Measurements from ENCODE around the gene CD163L1.
"Not testable (repeated sequence)": the region's sequence is repeated elsewhere in the genome, so short reads cannot be mapped to it uniquely, and the experiment has no call there.

The CD163L1 gene

GRCh38 chr12:7352661-7353060, 91.3 kb downstream of the CD163L1 start:
- Histone ChIP-seq H3K36me3 (ENCODE audit: control insufficient read depth, insufficient read depth, low read length) (no peaks in the 10 kb centered on the region), H3K4me3 (ENCODE audit: low read length) (no peak overlapping the region), H3K9ac (ENCODE audit: low read length) (no peak overlapping the region), H3K27me3 (ENCODE audit: control insufficient read depth, insufficient read depth, low read length) (no peaks in the 10 kb centered on the region), H3K9me3 (ENCODE audit: control insufficient read depth, low read length) (no peaks in the 10 kb centered on the region), H3K4me1 (ENCODE audit: control insufficient read depth, insufficient read depth, low read length) (no peaks in the 10 kb centered on the region)

GRCh38 chr12:7351177-7351576, 92.8 kb downstream of the CD163L1 start:
- no peaks in the 10 kb centered on the region for H3K4me1 ChIP-seq (ENCODE audit: control insufficient read depth, insufficient read depth, low read length)
- H3K27me3 ChIP-seq (ENCODE audit: control insufficient read depth, insufficient read depth, low read length): no peaks in the 10 kb centered on the region
- H3K9me3 ChIP-seq (ENCODE audit: control insufficient read depth, low read length): no peaks in the 10 kb centered on the region
- no peak overlapping the region for H3K9ac ChIP-seq (ENCODE audit: low read length)
- no peaks in the 10 kb centered on the region for H3K36me3 ChIP-seq (ENCODE audit: control insufficient read depth, insufficient read depth, low read length)
- no peak overlapping the region for H3K4me3 ChIP-seq (ENCODE audit: low read length)

- no peaks in the 10 kb centered on the region for H3K36me3 ChIP-seq (ENCODE audit: control insufficient read depth, insufficient read depth, low read length)
- no peaks in the 10 kb centered on the region for H3K9me3 ChIP-seq (ENCODE audit: control insufficient read depth, low read length)
- H3K27me3 ChIP-seq (ENCODE audit: control insufficient read depth, insufficient read depth, low read length): no peaks in the 10 kb centered on the region
- no peak overlapping the region for H3K9ac ChIP-seq (ENCODE audit: low read length)
- H3K4me3 ChIP-seq (ENCODE audit: low read length): no peak overlapping the region
- no peaks in the 10 kb centered on the region for H3K4me1 ChIP-seq (ENCODE audit: control insufficient read depth, insufficient read depth, low read length)
These were observed 94.5 kb downstream of the CD163L1 start for GRCh38 chr12:7349418-7349817.

- Histone ChIP-seq H3K9ac (ENCODE audit: low read length) (no peak overlapping the region), H3K9me3 (ENCODE audit: control insufficient read depth, low read length) (no peaks in the 10 kb centered on the region), H3K4me3 (ENCODE audit: low read length) (no peak overlapping the region), H3K4me1 (ENCODE audit: control insufficient read depth, insufficient read depth, low read length) (no peaks in the 10 kb centered on the region), H3K27me3 (ENCODE audit: control insufficient read depth, insufficient read depth, low read length) (no peaks in the 10 kb centered on the region), H3K36me3 (ENCODE audit: control insufficient read depth, insufficient read depth, low read length) (no peaks in the 10 kb centered on the region)
These were observed 97.3 kb downstream of the CD163L1 start for GRCh38 chr12:7346551-7347225.

GRCh38 chr12:7344833-7345606, 98.9 kb downstream of the CD163L1 start:
- no peaks in the 10 kb centered on the region for H3K27me3 ChIP-seq (ENCODE audit: control insufficient read depth, insufficient read depth, low read length)
- H3K4me1 ChIP-seq (ENCODE audit: control insufficient read depth, insufficient read depth, low read length): no peaks in the 10 kb centered on the region
- no peaks in the 10 kb centered on the region for H3K36me3 ChIP-seq (ENCODE audit: control insufficient read depth, insufficient read depth, low read length)
- H3K4me3 ChIP-seq (ENCODE audit: low read length): no peak overlapping the region
- H3K9ac ChIP-seq (ENCODE audit: low read length): no peak overlapping the region
- H3K9me3 ChIP-seq (ENCODE audit: control insufficient read depth, low read length): no peaks in the 10 kb centered on the region

- H3K9ac ChIP-seq (ENCODE audit: low read length): no peak overlapping the region
- no peaks in the 10 kb centered on the region for H3K4me1 ChIP-seq (ENCODE audit: control insufficient read depth, insufficient read depth, low read length)
- no peaks in the 10 kb centered on the region for H3K36me3 ChIP-seq (ENCODE audit: control insufficient read depth, insufficient read depth, low read length)
- no peaks in the 10 kb centered on the region for H3K27me3 ChIP-seq (ENCODE audit: control insufficient read depth, insufficient read depth, low read length)
- H3K4me3 ChIP-seq (ENCODE audit: low read length): no peak overlapping the region
- no peaks in the 10 kb centered on the region for H3K9me3 ChIP-seq (ENCODE audit: control insufficient read depth, low read length)
These were observed 104.3 kb downstream of the CD163L1 start for GRCh38 chr12:7339675-7340074.

- H3K4me3 ChIP-seq (ENCODE audit: low read length); H3K9me3 ChIP-seq (ENCODE audit: control insufficient read depth, low read length); H3K4me1 ChIP-seq (ENCODE audit: control insufficient read depth, insufficient read depth, low read length); H3K27me3 ChIP-seq (ENCODE audit: control insufficient read depth, insufficient read depth, low read length); H3K36me3 ChIP-seq (ENCODE audit: control insufficient read depth, insufficient read depth, low read length); H3K9ac ChIP-seq (ENCODE audit: low read length): not testable (repeated sequence)
These were observed 106.2 kb downstream of the CD163L1 start for GRCh38 chr12:7337790-7338189.

GRCh38 chr12:7327918-7328317, 116.0 kb downstream of the CD163L1 start:
- no peak overlapping the region for H3K9ac ChIP-seq (ENCODE audit: low read length)
- no peaks in the 10 kb centered on the region for H3K27me3 ChIP-seq (ENCODE audit: control insufficient read depth, insufficient read depth, low read length)
- H3K4me1 ChIP-seq (ENCODE audit: control insufficient read depth, insufficient read depth, low read length): no peaks in the 10 kb centered on the region
- no peaks in the 10 kb centered on the region for H3K9me3 ChIP-seq (ENCODE audit: control insufficient read depth, low read length)
- H3K4me3 ChIP-seq (ENCODE audit: low read length): no peak overlapping the region
- H3K36me3 ChIP-seq (ENCODE audit: control insufficient read depth, insufficient read depth, low read length): no peaks in the 10 kb centered on the region

GRCh38 chr12:7324176-7324575, 119.8 kb downstream of the CD163L1 start:
- Histone ChIP-seq H3K9ac (ENCODE audit: low read length) (no peak overlapping the region), H3K9me3 (ENCODE audit: control insufficient read depth, low read length) (no peaks in the 10 kb centered on the region), H3K4me1 (ENCODE audit: control insufficient read depth, insufficient read depth, low read length) (no peaks in the 10 kb centered on the region), H3K27me3 (ENCODE audit: control insufficient read depth, insufficient read depth, low read length) (no peaks in the 10 kb centered on the region), H3K4me3 (ENCODE audit: low read length) (no peak overlapping the region), H3K36me3 (ENCODE audit: control insufficient read depth, insufficient read depth, low read length) (no peaks in the 10 kb centered on the region)

GRCh38 chr12:7322599-7322998, 121.4 kb downstream of the CD163L1 start:
- Histone ChIP-seq H3K4me1 (ENCODE audit: control insufficient read depth, insufficient read depth, low read length) (no peaks in the 10 kb centered on the region), H3K9ac (ENCODE audit: low read length) (no peak overlapping the region), H3K27me3 (ENCODE audit: control insufficient read depth, insufficient read depth, low read length) (no peaks in the 10 kb centered on the region), H3K9me3 (ENCODE audit: control insufficient read depth, low read length) (no peaks in the 10 kb centered on the region), H3K4me3 (ENCODE audit: low read length) (no peak overlapping the region), H3K36me3 (ENCODE audit: control insufficient read depth, insufficient read depth, low read length) (no peaks in the 10 kb centered on the region)

- no peaks in the 10 kb centered on the region for H3K4me1 ChIP-seq (ENCODE audit: control insufficient read depth, insufficient read depth, low read length)
- no peaks in the 10 kb centered on the region for H3K9me3 ChIP-seq (ENCODE audit: control insufficient read depth, low read length)
- no peak overlapping the region for H3K4me3 ChIP-seq (ENCODE audit: low read length)
- no peaks in the 10 kb centered on the region for H3K27me3 ChIP-seq (ENCODE audit: control insufficient read depth, insufficient read depth, low read length)
- no peak overlapping the region for H3K9ac ChIP-seq (ENCODE audit: low read length)
- H3K36me3 ChIP-seq (ENCODE audit: control insufficient read depth, insufficient read depth, low read length): no peaks in the 10 kb centered on the region
These were observed 122.3 kb downstream of the CD163L1 start for GRCh38 chr12:7321624-7322023.

- H3K27me3 ChIP-seq (ENCODE audit: control insufficient read depth, insufficient read depth, low read length): no peaks in the 10 kb centered on the region
- no peaks in the 10 kb centered on the region for H3K4me1 ChIP-seq (ENCODE audit: control insufficient read depth, insufficient read depth, low read length)
- H3K9ac ChIP-seq (ENCODE audit: low read length): no peak overlapping the region
- H3K4me3 ChIP-seq (ENCODE audit: low read length): no peak overlapping the region
- H3K36me3 ChIP-seq (ENCODE audit: control insufficient read depth, insufficient read depth, low read length): no peaks in the 10 kb centered on the region
- H3K9me3 ChIP-seq (ENCODE audit: control insufficient read depth, low read length): no peaks in the 10 kb centered on the region
These were observed 124.0 kb downstream of the CD163L1 start for GRCh38 chr12:7319930-7320329.
